ENCODE data around the gene HELQ. TPM values are rescaled to one million over a fixed set of nuclear protein-coding genes. Genes with fewer than 3 reads are reported as not detected.
A peak's percentile ranks its signal among the peaks of the same experiment; 100 is the strongest.

Gene HELQ
- total and polyA plus RNA-seq, 2 donors (not counting 1 experiment from before 2014, with no cell fraction given) = 21.7 to 42.4 TPM

DNA sequence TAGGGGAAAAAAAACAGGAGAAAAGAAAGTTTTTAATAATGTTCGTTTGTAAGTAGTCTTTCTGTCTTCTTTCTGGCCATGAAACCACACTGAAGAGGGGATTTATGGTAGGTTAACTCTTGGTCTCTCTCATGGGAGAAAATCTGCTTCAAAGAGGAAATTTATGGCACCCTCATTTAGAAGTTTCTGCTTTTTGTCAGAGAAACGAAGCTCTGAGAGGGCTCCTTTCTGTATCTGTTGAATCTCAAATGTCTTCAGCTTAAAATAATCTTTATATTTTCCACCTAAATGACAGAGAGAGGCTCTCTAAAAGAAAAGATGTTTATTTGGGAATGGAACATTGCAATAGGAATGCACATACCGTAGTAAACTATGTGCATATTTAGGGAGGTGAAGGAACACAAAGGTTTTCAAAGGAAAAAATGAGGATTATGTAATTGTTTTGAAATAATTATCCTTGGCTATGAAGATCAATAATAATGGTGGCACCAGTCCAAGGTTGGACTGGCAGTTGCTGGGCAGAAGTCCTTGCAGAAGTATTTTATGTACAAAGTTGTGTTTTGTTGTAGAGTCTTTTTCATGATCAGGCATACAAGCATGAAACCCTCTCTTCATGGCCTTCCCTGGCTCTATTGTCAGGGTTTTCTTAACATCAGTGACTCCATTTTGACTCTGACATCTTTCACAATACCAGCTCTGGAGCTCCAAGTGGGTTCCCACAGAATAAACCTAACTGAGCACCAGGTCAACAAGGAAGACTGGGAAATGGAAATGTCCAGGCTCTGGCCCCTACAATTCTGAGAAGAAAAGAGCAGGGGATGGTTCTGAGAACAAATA is 67.9 kb downstream of the HELQ start:
- H3K36me3 ChIP-seq (replicated peaks in 1 of 2; ENCODE audit: control extremely low read depth in 1 of 2, control insufficient read depth in 1 of 2, extremely low read depth in 1 of 2, insufficient read depth in 2 of 2, low read length in 1 of 2) = no peaks in the 10 kb centered on the region
- no peak for DNase-seq
- peak overlapping the region; percentile 44 for H3K9ac ChIP-seq (ENCODE audit: low read length)
- no peaks in the 10 kb centered on the region for H3K27me3 ChIP-seq (replicated peaks in 1 of 4; ENCODE audit: control extremely low read depth in 1 of 4, control insufficient read depth in 3 of 4, insufficient read depth in 4 of 4, low read length in 3 of 4)
- Mint-ChIP-seq H3K9me3 (ENCODE audit: insufficient read depth) (no peaks in the 10 kb centered on the region), H3K27ac (peak overlapping the region; percentile 74), H3K27me3 (no peaks in the 10 kb centered on the region), H3K4me3 (peak overlapping the region; percentile 33), H3K4me1 (peaks cover 43% of the 10 kb centered on the region)
- intact Hi-C loops (cut with micrococcal nuclease) = no loop called here
- peak overlapping the region; percentile 64 for H3K4me2 ChIP-seq (replicated peaks; ENCODE audit: low read depth, low read length, poor library complexity, severe bottlenecking)
- H3K4me3 ChIP-seq (ENCODE audit: control extremely low read depth in 1 of 5, extremely low read depth in 1 of 5, insufficient read depth in 1 of 5, low read depth in 2 of 5, low read length in 4 of 5) = peak overlapping the region in 2 of 5 experiments; percentile 1 to 30
- no peaks in the 10 kb centered on the region for H3K79me2 ChIP-seq (ENCODE audit: control insufficient read depth, insufficient read depth, low read length)
- no peaks in the 10 kb centered on the region for H4K20me1 ChIP-seq (ENCODE audit: control insufficient read depth, insufficient read depth, low read length, poor library complexity, severe bottlenecking)
- peaks cover 28 to 41% of the 10 kb centered on the region in 2 donors for H3K4me1 ChIP-seq (ENCODE audit: control insufficient read depth in 2 of 2, insufficient read depth in 2 of 2, low read length in 2 of 2)
- TF ChIP-seq EZH2 (IDR thresholded peaks at IDR 0.05; ENCODE audit: borderline replicate concordance, insufficient read depth, low read depth, low read length, poor library complexity, severe bottlenecking) (no peak), CTCF (IDR thresholded peaks at IDR 0.05) (no peak)
- CTCF ChIA-PET = no interaction called here
- no peak for ATAC-seq (ENCODE audit: low read depth)
- no peaks in the 10 kb centered on the region for H3K9me3 ChIP-seq (ENCODE audit: control extremely low read depth in 1 of 3, control insufficient read depth in 2 of 3, insufficient read depth in 1 of 3, low read length in 2 of 3)
- no CpG with 5 or more reads among the region's 3 CpGs for WGBS (ENCODE audit: insufficient coverage)
- peak overlapping the region in 1 of 2 donors; percentile 85 for H3K27ac ChIP-seq (ENCODE audit: low read length in 2 of 2)
- peak overlapping the region; percentile 70 for H2AFZ ChIP-seq (ENCODE audit: insufficient read depth, low read depth, low read length, poor library complexity, severe bottlenecking)
- POLR2A ChIA-PET = no interaction called here

- Histone ChIP-seq H3K27me3 (replicated peaks in 1 of 4; ENCODE audit: control extremely low read depth in 1 of 4, control insufficient read depth in 3 of 4, insufficient read depth in 4 of 4, low read length in 3 of 4) (no peaks in the 10 kb centered on the region), H4K20me1 (ENCODE audit: control insufficient read depth, insufficient read depth, low read length, poor library complexity, severe bottlenecking) (no peaks in the 10 kb centered on the region), H2AFZ (ENCODE audit: insufficient read depth, low read depth, low read length, poor library complexity, severe bottlenecking) (peak overlapping the region; percentile 70), H3K27ac (ENCODE audit: low read length in 2 of 2) (peak overlapping the region in 1 of 2 donors; percentile 85), H3K9ac (ENCODE audit: low read length) (peak overlapping the region; percentile 44), H3K4me1 (ENCODE audit: control insufficient read depth in 2 of 2, insufficient read depth in 2 of 2, low read length in 2 of 2) (peaks cover 28 to 41% of the 10 kb centered on the region in 2 donors), H3K36me3 (replicated peaks in 1 of 2; ENCODE audit: control extremely low read depth in 1 of 2, control insufficient read depth in 1 of 2, extremely low read depth in 1 of 2, insufficient read depth in 2 of 2, low read length in 1 of 2) (no peaks in the 10 kb centered on the region), H3K4me3 (ENCODE audit: control extremely low read depth in 1 of 5, extremely low read depth in 1 of 5, insufficient read depth in 1 of 5, low read depth in 2 of 5, low read length in 4 of 5) (peak overlapping the region in 2 of 5 experiments; percentile 1 to 30), H3K79me2 (ENCODE audit: control insufficient read depth, insufficient read depth, low read length) (no peaks in the 10 kb centered on the region), H3K9me3 (ENCODE audit: control extremely low read depth in 1 of 3, control insufficient read depth in 2 of 3, insufficient read depth in 1 of 3, low read length in 2 of 3) (no peaks in the 10 kb centered on the region), H3K4me2 (replicated peaks; ENCODE audit: low read depth, low read length, poor library complexity, severe bottlenecking) (peak overlapping the region; percentile 64)
- Mint-ChIP-seq H3K27ac (peak overlapping the region; percentile 74), H3K4me3 (peak overlapping the region; percentile 33), H3K27me3 (no peaks in the 10 kb centered on the region), H3K4me1 (peaks cover 43% of the 10 kb centered on the region), H3K9me3 (ENCODE audit: insufficient read depth) (no peaks in the 10 kb centered on the region)
- CTCF ChIA-PET = no interaction called here
- intact Hi-C loops (cut with micrococcal nuclease) = no loop called here
- ATAC-seq (ENCODE audit: low read depth) = no peak
- no peak for TF ChIP-seq EZH2 (IDR thresholded peaks at IDR 0.05; ENCODE audit: borderline replicate concordance, insufficient read depth, low read depth, low read length, poor library complexity, severe bottlenecking)
- TF ChIP-seq CTCF (IDR thresholded peaks at IDR 0.05) = no peak
- DNase-seq = no peak
- POLR2A ChIA-PET = no interaction called here
- WGBS (ENCODE audit: insufficient coverage) = no CpG with 5 or more reads among the region's 3 CpGs
These were observed 68.6 kb downstream of the HELQ start for GRCh38 chr4:83387012-83387411.
